ENCODE measurements around the gene RNF10.
A peak's percentile ranks its signal among the peaks of the same experiment; 100 is the strongest.

The RNF10 gene

DNA sequence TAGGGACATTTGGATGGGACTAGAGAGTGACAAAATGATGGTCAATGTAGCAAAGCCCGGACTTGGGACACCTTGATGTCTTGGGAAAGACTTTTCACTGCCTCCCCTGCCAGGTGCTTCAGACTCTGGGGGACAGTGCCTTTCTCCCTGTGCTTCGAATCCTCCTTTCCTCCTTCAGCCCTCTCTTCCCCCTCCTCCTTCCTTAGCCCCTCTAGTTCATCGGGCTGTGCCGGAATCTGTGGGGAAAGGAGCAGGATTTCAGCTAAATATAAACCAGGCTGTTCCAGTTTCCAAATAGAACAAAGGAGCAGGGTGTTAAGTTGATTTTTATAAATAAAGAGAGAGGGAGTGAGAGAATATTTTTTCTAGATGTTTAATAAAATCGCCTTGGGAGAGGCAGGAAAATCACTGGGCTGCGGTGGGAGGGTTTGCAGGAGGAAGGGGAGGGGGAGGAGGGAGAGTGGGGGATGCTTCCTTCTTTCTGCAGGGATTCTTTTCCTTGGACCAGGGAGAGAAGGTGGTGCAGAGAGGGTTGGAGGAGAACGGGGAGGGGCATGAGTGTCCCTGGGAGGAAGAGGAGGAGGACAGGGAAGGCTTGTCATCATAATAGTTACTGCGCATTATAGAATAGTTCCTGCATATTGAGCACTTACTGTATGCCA, 84.9 kb downstream of the RNF10 start:
- DNase-seq = no peak

DNA sequence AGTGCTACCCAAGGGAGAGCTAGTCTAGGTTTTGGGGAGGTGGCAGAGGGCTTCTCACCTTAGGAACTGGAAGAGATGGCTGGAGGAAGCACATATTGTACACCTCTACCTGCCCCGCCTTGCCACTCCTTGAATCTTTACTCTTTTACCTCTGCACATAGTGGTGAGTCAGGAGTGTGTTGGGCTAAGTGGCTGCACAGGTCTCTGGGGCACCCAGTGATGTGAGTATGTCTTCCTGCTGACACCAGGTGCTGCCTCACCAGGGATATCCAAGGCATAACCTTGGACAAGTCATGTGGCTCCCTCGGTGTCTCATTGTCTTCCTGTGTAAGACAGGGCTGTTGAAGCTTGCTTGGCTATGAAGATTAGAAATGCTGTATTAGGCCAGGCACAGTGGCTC, 86.5 kb downstream of the RNF10 start:
- DNase-seq = no peak

DNA sequence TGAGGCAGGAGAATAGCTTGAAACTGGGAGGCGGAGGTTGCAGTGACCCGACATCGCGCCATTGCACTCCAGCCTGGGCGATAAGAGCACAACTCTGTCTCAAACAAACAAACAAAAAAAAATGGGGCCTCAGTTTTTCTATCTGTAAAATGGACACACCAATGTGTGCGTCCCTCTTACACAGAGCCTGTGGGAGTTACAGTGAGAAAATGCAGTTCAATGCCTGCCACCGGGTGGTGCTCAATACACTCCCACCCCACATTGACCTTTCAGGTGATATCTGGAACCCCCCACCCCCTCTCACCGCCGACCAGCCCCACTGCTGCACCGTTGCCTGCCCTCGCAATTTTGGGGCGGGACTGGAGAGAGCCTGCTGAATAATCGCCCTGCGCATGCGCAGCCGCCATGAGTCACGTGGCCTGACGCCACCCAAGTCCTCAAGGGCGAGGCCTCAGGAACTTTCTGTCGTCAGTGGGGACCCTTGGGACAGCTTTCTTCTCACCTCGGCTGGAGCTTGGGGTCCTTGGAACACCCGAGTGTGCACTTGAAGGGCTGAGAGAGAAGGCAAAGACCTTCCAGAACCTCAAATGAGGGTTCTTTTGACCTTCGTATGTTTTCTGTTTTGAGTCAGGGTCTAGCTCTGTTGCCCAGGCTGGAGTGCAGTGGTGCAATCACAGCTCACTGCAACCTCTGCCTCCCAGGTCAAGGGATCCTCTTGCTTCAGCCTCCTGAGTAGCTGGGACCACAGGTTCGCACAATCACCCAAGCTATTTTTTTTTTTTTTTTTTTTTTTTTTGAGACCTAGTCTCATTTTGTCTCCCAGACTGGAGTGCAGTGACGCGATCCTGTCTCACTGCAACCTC, 91.6 kb downstream of the RNF10 start:
- DNase-seq = peak; percentile 36
